ENCODE results near the gene POLR2L. TPM values are rescaled to one million over a fixed set of nuclear protein-coding genes. Genes with fewer than 3 reads are reported as not detected.

Gene POLR2L
- total RNA-seq, 1 experiment from 2014 or later, result 183 TPM

DNA sequence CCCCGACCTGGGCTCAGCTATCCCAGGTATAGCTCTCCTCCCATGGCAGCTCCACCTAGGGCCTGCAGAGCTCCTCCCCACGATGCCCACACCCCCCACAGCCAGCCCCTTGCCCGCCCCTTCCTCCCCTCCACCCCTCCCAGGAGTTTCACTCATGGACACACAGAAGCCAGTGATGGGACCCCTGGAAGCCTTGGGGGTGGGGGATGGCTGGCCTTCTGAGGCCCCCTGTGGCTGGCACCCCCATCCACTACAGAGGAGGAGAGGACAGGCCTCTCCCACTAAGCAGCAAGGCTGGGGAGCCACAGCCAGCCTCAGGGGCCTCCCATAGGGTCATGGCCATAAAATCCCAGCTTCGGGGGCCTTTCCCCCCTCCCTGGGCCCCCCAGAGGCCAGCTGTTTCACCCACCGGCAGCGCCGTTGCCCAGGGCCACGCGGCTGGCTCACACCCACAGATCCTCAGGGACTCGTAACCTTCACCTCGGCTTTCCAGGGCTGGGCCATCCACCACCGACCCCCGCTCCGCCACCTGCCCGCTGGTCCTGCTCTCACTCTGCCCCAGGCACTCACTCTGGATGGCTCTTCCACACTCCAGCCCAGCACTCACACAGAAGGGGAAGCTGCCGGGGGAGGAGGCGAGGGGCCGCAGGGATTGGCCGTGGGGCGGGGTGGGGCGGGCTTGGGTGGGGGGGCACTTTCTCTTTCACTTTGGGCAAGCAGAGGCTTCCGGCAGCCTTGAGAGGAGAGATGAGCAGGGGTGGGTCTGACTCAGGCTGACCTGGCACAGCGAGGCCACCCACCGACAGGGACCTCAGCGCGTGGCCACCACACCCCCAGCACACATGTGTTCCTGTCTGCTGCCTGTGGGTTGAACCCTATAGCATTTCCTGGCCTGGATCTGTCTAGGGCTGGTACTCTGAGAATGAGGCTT is 46.4 kb downstream of the POLR2L start:
- peak; percentile 88 for DNase-seq (ENCODE audit: low read depth)

DNA sequence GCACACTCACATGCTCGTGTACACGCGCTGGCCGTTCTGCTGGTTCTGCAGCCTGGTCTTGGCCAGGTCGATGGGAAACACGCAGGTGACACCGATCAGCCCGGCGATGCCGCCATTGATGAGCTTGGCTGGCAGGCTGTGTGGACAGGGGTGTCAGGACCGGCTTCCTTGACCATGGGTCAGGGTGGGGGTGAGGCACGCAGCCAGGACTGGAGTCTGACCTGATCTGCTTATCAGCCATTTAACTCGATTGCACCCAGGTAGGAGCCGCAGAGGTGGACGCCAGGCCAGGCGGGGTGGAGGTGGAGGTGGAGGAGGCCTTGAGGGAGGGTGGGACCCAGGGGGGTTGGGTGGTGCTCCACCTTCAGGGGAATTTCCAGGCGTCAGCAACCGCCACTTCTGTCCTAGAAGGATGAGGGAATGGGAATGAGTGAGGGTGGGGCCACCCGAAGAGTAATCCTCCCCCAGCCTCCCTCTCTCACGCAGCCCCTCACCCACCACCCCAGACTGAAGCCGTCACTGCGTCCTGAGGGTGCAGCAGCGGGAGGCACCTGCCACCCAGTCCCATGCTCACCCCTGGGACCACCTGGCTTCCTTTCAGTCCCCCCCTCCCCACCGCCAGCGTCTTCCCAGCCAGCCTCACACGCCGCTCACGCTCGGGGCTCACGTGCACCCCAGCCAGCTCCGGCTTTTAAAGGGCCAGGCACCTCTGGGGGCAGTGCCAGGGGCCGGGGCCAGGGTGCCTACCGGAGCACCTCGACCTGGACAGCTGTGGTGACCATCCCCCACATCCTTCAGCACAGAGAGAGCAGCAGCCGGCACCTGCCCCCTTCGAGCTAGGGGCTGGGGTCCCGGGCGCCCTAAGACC is 47.3 kb downstream of the POLR2L start:
- DNase-seq (ENCODE audit: low read depth), result no peak

DNA sequence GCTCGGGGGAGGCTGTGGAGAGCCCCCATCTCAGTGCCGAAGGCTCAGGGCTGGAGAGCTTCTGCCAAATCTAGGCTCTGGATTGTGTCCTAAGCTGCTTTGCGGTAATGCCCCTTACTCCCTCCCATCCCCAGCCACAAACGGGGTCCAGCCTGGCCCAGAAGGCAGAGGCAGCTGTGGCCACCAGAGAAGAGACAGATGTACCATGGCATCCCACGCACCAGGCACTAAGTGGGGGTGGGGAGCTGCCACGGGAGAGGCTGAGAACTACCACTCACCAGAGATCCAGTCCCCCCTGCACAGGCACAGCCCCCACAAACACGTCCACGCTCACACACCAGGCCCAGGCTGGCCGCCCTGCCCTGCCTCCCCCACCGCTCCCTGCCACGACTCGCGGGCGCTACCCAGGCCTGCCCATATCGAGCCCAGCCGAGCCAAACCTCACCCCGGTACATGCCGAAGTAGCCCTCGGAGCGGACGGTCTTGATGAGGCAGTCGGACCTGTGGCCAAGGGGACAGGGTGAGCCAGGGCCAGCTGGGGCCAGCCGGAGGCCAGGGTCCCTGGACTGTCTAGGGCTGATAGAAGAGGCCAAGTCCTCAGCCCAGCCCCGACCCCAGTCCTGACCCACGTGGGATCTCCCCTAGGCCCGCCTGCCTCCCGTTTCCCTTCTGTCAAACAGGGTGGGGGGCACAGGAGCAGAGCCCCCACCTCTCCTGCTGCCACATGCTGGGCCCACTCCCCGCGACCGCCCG is 48.1 kb downstream of the POLR2L start:
- no peak for DNase-seq (ENCODE audit: low read depth)

DNA sequence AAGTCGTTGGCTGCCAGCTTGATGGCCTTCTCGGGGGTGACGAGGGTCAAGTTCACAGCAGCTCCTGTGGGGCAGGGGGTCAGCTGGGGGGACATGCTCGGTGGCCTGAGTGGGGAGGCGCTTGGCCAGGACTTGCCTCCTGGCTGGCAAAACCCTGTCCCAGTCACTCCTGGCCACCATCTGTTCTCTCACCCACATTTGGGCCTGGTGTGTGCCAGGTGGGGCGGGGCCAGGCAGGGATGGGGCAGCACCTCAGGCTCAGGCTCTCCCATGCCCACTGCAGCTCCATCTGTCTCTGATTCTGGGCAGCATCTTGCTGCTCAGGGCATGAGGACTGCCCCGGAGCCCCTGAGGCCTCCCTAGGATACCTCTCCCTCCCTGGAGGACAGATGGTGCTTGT is 48.8 kb downstream of the POLR2L start:
- no peak for DNase-seq (ENCODE audit: low read depth)

DNA sequence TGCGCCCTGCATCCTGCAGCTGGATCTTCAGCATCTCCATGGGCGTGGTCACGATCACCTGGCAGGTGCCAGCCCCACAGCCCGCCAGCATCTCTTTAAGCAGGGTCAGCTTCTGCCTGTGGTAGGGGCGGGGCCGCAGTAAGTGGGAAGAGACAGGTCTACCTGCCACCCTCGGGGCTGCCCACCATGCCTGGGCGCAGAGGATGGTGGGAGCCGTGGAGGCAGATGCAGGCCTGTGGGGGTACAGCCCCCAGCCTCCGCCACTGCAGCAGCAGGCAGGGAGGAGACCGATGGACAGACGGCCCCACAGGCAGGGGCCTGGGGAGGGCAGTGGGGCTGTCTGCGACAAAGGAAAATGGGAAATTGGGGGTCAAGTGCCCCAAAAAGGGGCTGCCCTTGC is 49.5 kb downstream of the POLR2L start:
- DNase-seq (ENCODE audit: low read depth), result no peak

DNA sequence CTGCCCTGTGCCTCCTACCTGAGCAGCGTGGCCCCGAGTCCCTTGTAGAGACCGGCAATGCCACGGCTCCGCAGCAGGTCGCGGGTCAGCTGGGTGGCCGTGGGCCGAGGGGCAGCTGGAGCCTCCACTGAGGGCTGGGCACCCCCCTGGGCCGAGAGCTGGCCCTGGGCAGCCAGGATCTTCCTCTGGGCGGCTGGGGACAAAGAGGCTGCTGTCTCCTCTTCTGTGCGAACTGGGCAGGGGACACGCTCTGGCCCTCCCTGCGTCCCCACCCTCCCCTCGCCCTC is 49.9 kb downstream of the POLR2L start:
- DNase-seq (ENCODE audit: low read depth), result no peak

DNA sequence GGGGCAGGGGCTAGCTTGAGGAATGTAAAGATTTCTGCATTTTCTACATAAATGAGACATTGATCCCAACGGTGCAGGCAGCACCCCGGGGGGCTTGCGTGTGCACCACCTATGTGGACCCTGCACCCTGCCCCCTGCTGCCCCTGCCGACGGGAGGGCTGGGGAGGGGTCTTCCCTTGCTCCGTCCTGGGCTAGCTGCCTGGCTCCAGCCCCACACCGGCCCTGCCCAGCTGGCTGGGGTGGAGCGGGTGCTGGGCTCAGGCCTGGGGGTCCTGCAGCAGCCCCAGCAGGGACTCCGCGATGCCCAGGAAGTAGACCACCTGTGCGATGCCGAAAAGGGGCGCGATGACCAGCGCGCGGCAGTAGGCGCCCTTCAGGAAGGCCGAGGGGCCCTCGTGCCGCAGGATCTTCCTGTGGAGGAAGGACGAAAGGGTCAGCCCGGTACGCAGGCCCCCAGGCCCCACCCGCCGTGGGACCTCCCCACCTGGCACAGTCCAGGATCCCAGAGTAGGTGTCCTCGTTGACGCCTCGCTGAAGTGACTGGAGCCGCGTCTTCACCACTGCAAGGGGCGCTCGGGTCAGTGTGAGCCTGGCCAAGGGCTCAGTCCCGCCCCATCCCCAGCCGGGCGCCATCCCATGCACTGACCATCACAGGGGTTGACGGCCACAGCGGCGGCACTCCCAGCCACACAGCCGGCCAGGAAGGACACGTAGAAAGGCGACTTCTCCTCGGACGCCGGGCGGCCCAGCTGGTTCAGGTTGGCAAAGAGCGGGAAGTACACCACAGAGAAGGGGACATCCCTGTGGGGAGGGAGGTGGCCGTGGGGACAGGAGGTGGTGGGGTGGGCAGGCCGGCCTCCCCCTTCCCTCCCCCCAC is 50.4 kb downstream of the POLR2L start:
- DNase-seq (ENCODE audit: low read depth), result no peak

DNA sequence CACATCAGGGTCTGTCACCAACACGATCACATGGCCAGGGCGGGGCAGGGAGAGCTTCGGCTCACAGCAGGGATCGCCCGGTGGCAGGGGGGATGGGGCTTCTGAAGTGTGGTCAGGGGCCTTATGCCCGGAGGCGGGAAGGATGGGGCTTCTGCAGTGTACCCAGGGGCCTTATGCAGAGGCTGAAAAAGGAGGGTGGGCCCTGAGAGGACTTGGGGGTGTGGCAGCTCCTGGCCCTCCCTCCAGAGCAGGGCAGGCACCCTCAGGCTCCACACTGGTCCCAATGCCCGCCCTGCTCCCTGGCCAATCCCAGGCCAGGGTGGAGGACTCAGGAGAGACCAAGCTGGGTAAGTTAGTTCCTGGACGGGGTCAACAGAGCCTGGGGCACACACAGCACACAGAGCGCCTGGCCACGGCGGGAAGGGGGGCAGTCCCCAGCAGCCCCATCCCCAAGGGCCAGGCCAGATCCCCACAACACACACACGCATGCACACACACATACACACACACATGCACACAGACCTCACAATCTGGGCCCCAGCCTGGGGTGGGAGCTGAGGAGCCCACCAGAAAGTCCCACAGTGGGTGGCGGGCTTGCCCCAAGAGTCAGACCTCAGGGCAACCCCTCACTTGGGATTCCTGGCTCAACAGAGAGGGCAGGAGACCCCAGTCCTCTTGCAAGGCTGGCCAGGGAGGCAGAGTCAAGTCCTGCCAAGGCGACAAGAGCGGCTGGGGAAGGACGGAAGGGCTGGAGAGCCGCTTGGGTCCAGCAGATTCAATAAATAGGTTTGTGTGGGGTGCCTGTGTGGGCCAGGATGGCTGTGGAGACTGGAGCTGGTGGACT is 51.4 kb downstream of the POLR2L start:
- DNase-seq (ENCODE audit: low read depth), result no peak

DNA sequence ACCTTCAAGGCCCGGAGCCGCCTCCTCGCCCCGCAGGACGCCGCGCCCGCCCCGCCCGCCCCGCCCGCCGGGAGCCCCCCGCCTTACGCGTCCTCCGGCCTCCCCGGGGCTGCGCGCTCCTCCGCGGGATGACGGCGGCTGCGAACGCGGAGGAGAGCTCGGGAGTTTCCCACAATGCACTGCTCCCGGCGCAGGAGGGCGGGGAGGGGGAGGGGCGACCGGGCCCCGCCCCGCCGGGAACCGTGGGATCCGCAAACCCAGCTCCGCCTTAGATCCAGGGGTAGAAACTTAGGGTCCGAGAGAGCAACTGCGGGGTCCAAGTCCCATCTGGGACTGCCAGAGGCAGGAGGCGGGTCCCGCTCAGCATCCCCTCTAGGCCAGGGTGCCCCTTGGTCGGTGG is 52.4 kb downstream of the POLR2L start, which contains the start of gene CEND1:
CEND1 (minus strand) TSS at position 148 of the 400 bp plus-strand sequence. CDS start 1,514 bp downstream, outside the sequence.
- no peak for DNase-seq (ENCODE audit: low read depth)

Other genes starting within 250 kb of the POLR2L start
- gene IRF7, start 226.6 kb downstream of the POLR2L start, total RNA-seq (2014; rRNA removed; shearing (Covaris generic)), result 4.7 and 5.1 TPM in 2 replicates
- not detected in 2 replicates for gene CDHR5, start 217.6 kb downstream of the POLR2L start, total RNA-seq (2014; rRNA removed; shearing (Covaris generic))
- not detected in 2 replicates for gene SCT, start 215.3 kb downstream of the POLR2L start, total RNA-seq (2014; rRNA removed; shearing (Covaris generic))
- gene DRD4, start 205.3 kb downstream of the POLR2L start, total RNA-seq (2014; rRNA removed; shearing (Covaris generic)), result not detected in 2 replicates
- gene DEAF1, start 147.3 kb downstream of the POLR2L start, total RNA-seq (2014; rRNA removed; shearing (Covaris generic)), result 15.4 and 23.8 TPM in 2 replicates
- gene TMEM80, start 146.7 kb downstream of the POLR2L start, total RNA-seq (2014; rRNA removed; shearing (Covaris generic)), result 15.6 and 18.6 TPM in 2 replicates
- gene EPS8L2, start 136.3 kb downstream of the POLR2L start, total RNA-seq (2014; rRNA removed; shearing (Covaris generic)), result 3.4 and 5.7 TPM in 2 replicates
- gene TALDO1, start 95.1 kb downstream of the POLR2L start, total RNA-seq (2014; rRNA removed; shearing (Covaris generic)), result 166 and 168 TPM in 2 replicates
- gene GATD1, start 65.0 kb downstream of the POLR2L start, total RNA-seq (2014; rRNA removed; shearing (Covaris generic)), result 19.8 and 23.5 TPM in 2 replicates
- gene CEND1, start 52.4 kb downstream of the POLR2L start, total RNA-seq (2014; rRNA removed; shearing (Covaris generic)), result 0.12 TPM in 1 of 2 replicates, not detected in the other
- 9.5 and 12.7 TPM in 2 replicates for gene SLC25A22, start 44.2 kb downstream of the POLR2L start, total RNA-seq (2014; rRNA removed; shearing (Covaris generic))
- gene PIDD1, start 37.3 kb downstream of the POLR2L start, total RNA-seq (2014; rRNA removed; shearing (Covaris generic)), result 4.9 and 5.4 TPM in 2 replicates
- gene RPLP2, start 32.6 kb downstream of the POLR2L start, total RNA-seq (2014; rRNA removed; shearing (Covaris generic)), result 886 and 920 TPM in 2 replicates
- 9.4 and 10.5 TPM in 2 replicates for gene PNPLA2, start 23.6 kb downstream of the POLR2L start, total RNA-seq (2014; rRNA removed; shearing (Covaris generic))
- gene CRACR2B, start 14.6 kb downstream of the POLR2L start, total RNA-seq (2014; rRNA removed; shearing (Covaris generic)), result 1.8 and 2.5 TPM in 2 replicates
- gene CD151, start 9.6 kb downstream of the POLR2L start, total RNA-seq (2014; rRNA removed; shearing (Covaris generic)), result 302 and 421 TPM in 2 replicates
- gene TSPAN4, start 323 bp upstream of the POLR2L start, total RNA-seq (2014; rRNA removed; shearing (Covaris generic)), result 95.2 and 137 TPM in 2 replicates
- 41.2 and 43.3 TPM in 2 replicates for gene CHID1, start 68.3 kb upstream of the POLR2L start, total RNA-seq (2014; rRNA removed; shearing (Covaris generic))
- 28.4 and 31.9 TPM in 2 replicates for gene AP2A2, start 83.3 kb upstream of the POLR2L start, total RNA-seq (2014; rRNA removed; shearing (Covaris generic))
- under 0.01 and 0.10 TPM in 2 replicates for gene MUC6, start 194.2 kb upstream of the POLR2L start, total RNA-seq (2014; rRNA removed; shearing (Covaris generic))
- not detected in 2 replicates for gene MUC2, start 232.3 kb upstream of the POLR2L start, total RNA-seq (2014; rRNA removed; shearing (Covaris generic))

Data from RPMI7951 (cell line).